ENCODE measurements around the gene RABGAP1L.

GRCh38 chr1:174640783-174641182 lies 481.5 kb downstream of the RABGAP1L start:
- no peak for TF ChIP-seq CTCF (IDR thresholded peaks at IDR 0.05)
- TF ChIP-seq POLR2A (IDR thresholded peaks at IDR 0.05), result no peak

Data from body of pancreas (tissue), 4 donors.